Lower leg skin (tissue), 3 donors: ENCODE measurements around the gene APEH.

Experiments
- CTCF ChIP-seq, 3 donors: fragments of 450-650 bp; IDR thresholded peaks; one replicate each; pipeline ENCODE4 v1.5.1; 2016; ENCODE audit warnings: antibody characterized with exemption in 3 of 3, mild to moderate bottlenecking in 3 of 3, moderate library complexity in 2 of 3
- POLR2A ChIP-seq, 2 donors: fragments of 450-650 bp; IDR thresholded peaks; one replicate each; pipeline ENCODE4 v1.6.1; 2016 to 2017; ENCODE audit warnings: antibody characterized with exemption in 2 of 2, mild to moderate bottlenecking in 1 of 2, moderate library complexity in 1 of 2

- TF ChIP-seq CTCF (IDR thresholded peaks at IDR 0.05) (no peak), POLR2A (IDR thresholded peaks at IDR 0.05) (no peak)
Measured at GRCh38 chr3:49716169-49716568, 42.0 kb downstream of the APEH start.
